UCSD-AML1 (cell line): ENCODE data around the gene UNG.

Experiments used
- DNase-seq: peaks from one replicate; lab custom pipeline; 2025; ENCODE audit not compliant: unreplicated experiment; lab: John Stamatoyannopoulos, UW

Gene UNG

DNA sequence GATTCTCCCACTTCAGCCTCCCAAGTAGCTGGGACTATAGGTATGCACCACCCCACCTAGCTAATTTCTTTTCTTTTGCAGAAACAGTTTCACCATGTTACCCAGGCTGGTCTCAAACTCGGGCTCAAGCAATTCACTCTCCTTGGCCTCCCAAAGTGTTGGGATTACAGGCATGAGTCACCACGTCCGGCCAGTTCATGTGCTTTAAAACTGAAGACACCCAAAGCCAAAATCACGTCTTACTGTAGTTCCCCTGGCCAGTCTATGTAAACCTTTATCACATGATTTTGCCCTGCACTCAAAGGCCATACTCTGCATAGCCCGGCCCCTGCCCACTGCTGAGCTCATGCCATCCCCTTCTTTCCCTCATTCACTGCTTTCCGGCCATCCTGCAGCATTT is 8.6 kb upstream of the UNG start:
- no peak for DNase-seq

GRCh38 chr12:109089683-109090082 is 7.7 kb upstream of the UNG start:
- no peak for DNase-seq

- no peak for DNase-seq
These were observed 4.8 kb upstream of the UNG start for GRCh38 chr12:109092497-109093021.

DNA sequence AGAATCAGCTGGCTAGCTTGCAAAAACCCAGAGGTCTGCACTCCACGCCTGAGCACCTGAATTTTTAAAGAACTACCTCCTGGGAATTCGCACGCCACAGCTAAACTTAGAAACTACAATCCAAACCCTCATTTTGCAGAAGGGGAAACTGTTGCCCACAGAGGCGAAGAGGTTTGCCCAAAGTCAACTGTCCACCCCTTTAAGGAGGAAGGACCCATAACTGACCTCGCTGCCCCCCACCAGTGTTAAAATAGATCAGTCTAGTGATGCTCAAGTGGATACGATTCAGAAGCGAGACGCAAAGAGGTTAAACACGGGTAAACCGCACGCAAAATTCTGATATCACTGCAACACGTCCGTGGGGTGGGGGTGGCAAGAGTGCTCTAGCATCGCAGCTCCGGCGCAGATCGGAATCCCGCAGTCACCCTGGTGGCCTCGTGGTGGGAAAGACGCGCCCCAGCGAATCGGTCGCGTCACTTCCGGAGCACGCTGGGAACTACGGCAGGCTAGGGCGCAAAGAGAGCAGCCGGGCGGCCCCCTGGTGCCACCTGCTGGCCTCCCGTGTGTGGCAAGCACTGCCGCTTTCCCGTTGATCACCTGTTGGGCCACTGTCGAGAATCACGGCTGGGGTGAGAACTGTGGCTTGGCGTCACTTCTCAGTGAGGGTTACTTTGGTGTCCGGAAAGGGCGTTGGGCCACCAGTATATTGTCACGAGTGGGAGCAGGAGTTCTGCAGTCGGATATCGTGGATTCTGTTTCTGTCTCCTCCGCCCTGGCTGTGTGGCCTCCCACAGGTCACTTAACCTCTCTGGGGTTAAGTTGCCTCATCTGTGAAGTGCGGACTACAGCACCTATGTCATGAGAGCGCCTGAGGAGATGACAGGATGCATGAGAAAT is 4.1 kb upstream of the UNG start, which contains the start of gene ALKBH2:
Gene ALKBH2, minus strand, starts transcription at position 451 of the 897 bp plus-strand sequence. CDS start 686 bp downstream, outside the sequence.
- peak; percentile 92 for DNase-seq

DNA sequence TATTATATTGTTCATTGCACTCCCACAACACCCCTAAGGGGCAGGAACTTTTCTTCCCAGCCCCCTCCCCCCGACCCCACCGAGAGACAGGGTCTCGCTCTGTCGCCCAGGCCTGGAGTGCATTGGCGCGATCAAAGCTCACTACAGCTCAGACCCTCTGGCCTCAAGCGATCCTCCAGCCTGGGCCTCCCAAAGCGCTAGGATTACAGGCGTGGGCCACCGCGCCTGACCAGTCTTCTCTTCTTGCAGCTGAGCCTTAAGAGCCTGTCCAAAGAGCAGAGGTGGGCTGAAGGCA is 310 bp upstream of the UNG start:
- DNase-seq, result no peak

DNA sequence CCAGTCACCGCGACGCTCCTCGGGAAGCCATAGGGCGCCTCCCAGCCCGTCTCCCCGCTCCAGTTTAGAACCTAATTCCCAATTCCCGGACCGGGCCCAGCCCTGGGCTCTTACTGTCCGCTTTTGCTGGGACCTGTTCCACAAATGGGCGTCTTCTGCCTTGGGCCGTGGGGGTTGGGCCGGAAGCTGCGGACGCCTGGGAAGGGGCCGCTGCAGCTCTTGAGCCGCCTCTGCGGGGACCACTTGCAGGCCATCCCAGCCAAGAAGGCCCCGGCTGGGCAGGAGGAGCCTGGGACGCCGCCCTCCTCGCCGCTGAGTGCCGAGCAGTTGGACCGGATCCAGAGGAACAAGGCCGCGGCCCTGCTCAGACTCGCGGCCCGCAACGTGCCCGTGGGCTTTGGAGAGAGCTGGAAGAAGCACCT is 797 bp downstream of the UNG start:
- no peak for DNase-seq

DNA sequence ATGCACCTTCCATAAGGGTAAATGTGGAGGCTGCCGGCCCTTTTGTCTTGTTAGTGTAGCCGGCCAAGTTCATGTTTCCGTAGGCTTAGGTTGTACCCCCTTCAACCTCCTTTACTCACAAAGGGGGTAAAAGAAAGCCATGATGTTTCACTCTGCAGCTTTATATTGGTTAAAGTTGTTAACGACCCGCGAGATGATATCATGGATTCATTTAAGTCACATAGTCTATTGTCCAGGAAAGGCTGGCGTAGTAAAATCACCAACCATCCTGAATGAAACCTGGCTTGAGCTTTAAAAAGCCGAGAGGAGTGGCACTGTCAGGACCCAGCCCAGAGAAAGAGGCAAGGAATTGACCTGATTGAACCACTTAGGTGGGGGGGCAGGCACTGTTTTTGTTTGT is 1.3 kb downstream of the UNG start:
- no peak for DNase-seq

DNA sequence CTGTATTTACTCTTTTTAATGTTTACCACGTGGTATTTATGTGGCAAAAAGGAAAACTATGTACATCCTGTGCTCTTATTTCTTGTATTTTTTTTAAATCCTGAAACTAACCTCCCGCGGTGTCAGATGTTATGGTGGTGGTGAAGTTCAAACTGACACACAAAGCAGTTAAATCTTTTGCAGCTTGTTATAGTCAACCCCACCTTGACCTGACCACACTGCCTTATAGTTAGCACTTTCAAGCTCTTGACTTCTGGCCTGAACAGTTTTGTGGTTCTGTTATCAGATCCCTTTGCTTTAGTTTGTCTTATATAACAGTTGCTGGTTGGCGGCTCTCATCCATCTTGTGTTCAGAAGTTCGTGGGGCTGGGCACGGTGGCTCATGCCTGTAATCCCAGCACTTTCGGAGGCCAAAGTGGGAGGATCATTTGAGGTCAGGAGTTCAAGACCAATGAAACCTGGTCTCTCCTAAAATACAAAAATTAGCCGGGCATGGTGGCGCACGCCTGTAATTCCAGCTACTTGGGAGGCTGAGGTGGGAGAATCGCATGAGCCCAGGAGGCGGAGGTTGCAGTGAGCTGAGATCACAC is 2.1 kb downstream of the UNG start:
- no peak for DNase-seq

DNA sequence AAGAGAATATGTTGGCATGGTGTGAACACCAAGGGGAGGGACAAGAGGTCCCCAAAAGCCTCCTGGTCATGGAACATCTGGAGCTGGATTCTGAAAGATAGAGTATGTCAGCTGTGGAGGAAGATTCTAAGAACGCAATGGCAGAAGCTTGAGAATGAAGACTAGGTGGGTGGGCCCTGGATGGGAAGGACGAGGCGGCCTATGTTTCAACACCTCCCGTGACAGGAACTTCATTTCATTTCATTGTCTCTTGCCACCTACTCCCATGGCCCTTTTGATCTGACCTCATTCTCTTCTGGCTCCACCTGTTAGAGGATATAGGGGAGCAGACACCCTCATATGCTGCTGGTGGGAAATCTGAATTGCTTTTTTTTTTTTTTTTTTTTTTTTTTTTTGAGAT is 3.3 kb downstream of the UNG start:
- DNase-seq, result no peak

GRCh38 chr12:109102491-109102890 is 5.1 kb downstream of the UNG start:
- no peak for DNase-seq

DNA sequence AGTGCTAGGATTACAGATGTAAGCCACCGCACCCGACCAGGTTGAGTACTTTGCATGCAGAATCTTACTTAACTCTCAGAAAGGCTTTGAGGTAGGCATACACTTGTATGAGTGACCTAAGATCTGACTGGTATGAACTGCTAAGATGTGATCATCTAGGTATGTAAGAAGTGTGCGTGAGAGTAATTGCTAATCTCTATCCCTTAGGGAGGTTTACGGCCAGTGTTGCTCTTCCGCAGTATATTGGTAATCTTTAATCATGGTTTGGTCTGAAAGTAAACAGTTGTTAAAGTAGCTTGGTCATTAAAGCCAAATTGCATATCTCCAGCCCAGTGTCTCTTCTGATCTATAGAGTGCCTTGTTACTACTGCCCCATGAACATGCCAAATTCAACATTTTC is 7.8 kb downstream of the UNG start:
- no peak for DNase-seq

GRCh38 chr12:109109746-109110350 is 12.5 kb downstream of the UNG start:
- DNase-seq, result no peak

GRCh38 chr12:109110988-109111495 is 13.6 kb downstream of the UNG start:
- DNase-seq, result no peak

DNA sequence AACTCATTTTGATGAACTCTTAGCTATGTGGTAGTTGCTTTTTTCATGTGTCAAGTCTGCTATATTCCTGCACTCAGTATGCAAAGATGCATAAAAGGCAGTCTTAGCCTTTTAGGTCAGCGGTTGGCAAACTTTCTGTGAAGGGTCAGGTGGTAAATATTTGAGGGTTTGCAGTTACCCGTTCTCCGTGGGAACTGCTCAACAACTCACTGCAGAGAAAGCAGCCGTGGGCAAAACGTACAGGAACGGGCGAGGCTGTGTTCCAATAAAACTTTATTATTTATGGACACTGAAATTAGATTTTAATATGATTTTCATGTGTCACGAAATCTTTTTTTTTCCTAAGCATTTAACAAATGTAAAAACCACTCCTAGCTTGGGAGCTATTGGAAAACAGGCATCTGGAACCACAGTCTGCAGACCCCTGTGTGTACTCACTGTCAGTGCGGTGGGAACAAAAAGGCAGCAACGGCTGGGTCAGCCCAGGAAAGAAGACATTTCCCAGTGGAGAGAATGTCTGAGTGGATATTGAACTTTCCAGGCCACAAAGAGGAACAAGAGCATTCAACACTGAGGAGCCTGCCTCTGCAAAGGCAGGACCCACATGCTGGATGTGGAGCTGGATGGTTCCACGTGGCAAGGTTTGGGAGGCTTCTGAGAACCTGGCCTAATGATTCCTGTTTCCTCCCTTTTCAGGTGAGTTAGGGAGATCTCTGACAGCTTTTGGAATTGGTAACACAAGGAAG is 15.5 kb downstream of the UNG start:
- no peak for DNase-seq

DNA sequence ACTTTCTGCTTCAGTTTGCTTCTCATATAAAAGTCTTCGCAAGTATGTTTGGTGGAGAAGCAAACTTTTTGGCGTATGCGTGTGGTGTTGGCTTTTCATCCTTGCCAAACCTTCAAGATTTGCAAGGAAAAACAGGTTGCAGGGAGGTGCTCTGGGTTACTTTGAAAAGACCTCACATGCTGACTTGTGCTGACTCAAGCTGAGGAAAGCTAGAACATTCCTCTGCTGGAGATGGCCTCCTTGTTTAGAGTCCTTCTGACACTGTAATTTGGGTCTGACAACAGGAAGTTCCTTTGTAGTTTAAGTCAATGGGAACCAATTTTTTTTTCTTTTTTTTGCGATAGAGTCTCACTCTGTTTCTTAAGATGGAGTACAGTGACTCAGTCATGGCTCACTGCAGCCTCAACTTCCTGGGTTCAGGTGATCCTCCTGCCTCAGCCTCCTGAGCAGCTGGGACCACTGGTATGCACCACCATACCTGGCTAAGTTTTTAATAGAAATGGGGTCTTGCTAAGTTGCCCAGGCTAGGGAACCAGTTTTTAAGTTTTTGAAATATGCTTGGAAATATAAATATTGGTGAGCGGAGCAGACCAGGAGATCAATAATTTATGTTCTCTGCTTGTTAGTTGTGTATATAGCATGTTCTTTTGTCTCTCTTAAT is 16.4 kb downstream of the UNG start:
- DNase-seq, result no peak

GRCh38 chr12:109114644-109115043 is 17.2 kb downstream of the UNG start:
- DNase-seq, result no peak

- DNase-seq, result no peak
These were observed 18.0 kb downstream of the UNG start for GRCh38 chr12:109115404-109115757.

DNA sequence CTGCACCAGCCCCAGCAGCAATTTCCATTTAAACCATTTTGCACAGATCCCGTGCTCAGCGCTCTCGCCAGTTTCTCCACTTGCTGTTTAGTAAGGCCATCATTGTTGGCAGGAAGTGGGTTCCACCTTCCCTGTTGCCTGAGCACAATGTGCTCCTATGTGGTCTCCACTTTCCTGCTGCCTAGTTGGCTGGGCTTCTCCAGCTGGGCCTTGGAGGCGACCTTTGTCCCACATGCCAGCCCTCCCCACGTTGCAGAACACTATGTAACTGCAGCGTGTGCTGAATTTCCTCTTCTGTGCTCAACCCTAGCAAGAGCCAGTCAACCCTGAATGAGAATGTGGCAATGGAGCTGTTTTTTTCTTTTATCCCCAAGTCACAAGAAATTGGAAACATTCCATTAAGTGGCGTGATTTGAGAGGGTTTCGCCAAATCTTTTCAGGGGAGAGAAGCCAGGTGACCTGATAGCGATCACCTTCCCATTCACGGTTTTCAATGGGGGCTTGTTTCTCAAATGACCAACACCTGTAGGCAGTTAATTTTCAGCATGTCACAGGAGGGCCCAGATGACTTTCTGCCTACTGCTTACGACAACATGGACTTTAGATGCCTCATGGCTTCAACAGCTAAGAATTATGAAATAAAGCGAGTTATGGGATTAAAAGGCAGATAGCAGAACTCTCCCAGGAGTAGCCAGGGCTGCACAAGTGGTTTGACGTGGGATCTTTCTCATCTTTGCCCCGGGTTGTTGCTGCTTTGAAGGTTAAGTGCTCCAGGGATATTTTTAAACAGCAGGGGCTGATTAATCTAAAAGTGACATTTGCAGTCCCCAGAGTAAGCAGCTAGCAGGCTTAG is 18.6 kb downstream of the UNG start, which contains the start of gene ACACB:
Gene ACACB, plus strand, starts transcription at position 830 of the 853 bp plus-strand sequence. CDS start 22,819 bp downstream, outside the sequence.
- peak; percentile 40 for DNase-seq

DNA sequence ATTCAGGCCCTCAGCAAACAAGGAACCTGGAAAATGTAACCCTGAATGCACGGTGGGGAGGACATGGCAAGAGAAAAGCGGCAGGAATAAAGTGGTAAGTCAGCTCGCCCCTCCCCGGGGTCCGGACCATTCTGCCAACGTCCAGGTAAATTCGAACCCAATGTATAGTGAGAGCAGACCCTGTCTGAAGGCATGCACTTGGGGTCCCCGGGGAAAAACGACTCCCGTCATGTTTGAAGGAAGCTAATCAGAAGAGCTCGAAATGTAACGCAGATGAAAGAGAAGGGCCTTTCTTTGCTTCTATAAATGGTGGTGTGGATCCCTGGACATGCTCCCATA is 19.2 kb downstream of the UNG start:
- DNase-seq, result no peak

DNA sequence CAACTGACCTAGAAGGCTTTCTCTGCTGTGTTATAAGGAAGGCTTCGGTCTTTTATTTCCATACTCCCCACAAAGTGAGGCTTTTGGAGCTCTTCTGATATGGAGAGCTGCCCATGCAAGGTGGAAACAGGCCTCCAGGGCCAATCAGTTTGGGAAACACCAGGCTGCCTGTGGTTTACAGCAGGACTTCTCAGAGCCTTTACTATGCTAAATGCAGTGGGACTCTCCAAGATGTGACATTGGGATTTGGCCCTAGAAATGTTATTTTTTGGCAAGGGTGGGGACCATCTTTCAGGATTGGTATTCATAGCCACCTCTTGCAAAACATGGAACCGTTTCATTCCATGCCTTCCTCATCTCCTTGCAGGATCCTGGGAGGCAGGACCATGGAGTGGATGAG is 22.7 kb downstream of the UNG start:
- DNase-seq, result no peak
